HG03280 (cell line): ENCODE data around the gene SS18L1.

Experiments used
- ATAC-seq: cut with Tn5 transposase; IDR thresholded peaks from one replicate; pipeline ENCODE4 v1.9.1; 2021; ENCODE audit warnings: mild to moderate bottlenecking, moderate library complexity; ENCODE audit not compliant: unreplicated experiment

Gene SS18L1

GRCh38 chr20:62208795-62209755 is 65.5 kb downstream of the SS18L1 start:
- no peak for ATAC-seq

DNA sequence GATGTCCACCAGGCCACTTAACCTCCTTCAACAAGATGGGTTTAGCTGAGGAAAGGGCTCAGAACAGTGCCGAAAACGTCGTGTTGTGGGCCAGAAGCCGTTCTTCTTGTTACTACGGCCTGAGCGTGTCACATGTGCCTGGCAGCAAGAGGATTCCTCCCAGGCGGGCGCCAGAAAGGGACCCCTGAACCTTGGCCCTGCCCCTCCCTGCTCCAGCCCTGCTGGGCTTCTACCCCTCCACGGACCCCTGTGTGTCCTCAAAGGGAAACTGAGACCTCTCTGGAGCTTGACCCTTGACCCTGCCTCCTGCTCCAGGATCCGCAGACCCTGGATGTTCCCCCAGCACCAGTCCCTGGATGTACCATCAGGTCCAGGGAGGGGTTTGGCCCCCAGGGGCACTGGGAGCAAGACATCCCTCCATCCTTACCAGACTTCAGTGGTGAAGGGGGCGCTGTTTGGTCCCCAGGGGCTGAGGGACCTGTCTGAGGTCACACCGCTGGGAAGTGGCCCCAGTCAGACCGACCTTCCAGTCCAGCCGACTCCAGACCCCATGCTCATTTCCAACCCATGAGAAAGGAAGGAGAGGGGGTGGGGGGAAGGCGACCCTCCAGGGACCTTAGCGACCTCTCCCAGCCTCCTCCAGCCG is 66.4 kb downstream of the SS18L1 start:
- ATAC-seq: no peak

GRCh38 chr20:62210496-62210855 is 66.9 kb downstream of the SS18L1 start:
- ATAC-seq: no peak

- no peak for ATAC-seq
Observed at GRCh38 chr20:62211216-62211615, 67.6 kb downstream of the SS18L1 start.

DNA sequence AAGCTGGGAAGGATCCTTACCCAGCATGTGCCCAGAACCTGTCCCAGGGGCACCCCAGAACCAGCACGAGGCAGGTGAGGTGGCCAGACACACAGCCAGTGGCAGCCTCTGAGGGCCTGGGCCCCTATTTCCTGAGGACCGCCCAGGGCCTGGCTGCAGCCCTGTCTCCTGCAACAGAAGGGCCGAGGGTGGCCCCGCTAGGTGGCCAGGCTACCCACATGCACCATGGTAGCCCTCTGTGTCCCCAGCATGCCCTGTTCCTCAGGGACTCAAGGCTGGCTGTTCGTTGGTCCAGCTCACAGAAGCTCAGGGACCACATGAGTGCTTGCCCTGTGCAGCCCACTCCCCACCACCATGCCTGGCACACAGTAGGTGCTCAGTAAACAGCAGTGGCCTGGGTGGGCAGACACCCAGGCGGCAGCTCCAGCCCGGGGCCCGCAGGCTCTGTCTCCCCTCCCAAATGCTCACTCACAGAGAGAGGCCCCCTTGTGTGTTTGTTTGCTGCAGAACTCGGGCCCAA is 68.3 kb downstream of the SS18L1 start:
- ATAC-seq: no peak

DNA sequence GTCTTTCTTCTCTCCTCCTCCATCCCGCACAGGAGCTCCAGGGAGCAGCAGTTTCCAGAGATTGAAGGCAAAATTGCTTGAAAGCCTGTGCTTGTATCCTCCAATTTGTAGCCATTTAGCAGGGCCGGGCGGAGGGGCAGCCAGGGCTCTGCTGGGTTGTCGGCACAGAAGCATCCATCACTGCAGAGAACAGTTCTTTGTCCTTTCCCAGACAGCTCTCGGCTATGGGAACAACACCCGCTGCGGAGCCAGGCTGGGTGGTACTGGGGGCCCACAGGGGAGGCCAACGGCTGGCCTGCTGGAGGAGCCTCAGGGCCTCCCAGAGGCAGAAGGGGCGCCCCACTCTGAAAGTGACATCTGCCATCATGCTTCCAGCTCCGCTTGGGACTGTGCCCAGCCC is 68.7 kb downstream of the SS18L1 start:
- ATAC-seq: no peak

DNA sequence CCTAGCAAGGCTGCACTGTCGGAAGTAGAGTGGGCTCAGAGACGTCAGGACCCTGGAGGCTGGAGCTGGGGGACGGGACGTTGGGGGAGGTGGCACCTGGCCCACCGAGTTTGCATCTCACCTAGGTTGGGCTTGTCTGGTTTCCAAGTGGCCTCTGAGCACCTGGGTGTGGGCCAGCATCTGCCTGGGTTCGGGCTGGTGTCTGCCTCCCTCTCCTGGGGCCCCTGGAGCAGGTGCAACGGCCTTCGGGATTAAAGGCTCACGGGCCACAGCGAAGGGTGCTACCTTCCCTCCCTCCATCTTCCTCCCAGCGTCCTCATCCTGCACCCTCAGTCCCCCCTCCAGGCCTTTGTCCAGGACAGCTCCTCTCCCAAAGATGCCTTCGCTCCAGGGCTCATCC is 70.5 kb downstream of the SS18L1 start:
- no peak for ATAC-seq

DNA sequence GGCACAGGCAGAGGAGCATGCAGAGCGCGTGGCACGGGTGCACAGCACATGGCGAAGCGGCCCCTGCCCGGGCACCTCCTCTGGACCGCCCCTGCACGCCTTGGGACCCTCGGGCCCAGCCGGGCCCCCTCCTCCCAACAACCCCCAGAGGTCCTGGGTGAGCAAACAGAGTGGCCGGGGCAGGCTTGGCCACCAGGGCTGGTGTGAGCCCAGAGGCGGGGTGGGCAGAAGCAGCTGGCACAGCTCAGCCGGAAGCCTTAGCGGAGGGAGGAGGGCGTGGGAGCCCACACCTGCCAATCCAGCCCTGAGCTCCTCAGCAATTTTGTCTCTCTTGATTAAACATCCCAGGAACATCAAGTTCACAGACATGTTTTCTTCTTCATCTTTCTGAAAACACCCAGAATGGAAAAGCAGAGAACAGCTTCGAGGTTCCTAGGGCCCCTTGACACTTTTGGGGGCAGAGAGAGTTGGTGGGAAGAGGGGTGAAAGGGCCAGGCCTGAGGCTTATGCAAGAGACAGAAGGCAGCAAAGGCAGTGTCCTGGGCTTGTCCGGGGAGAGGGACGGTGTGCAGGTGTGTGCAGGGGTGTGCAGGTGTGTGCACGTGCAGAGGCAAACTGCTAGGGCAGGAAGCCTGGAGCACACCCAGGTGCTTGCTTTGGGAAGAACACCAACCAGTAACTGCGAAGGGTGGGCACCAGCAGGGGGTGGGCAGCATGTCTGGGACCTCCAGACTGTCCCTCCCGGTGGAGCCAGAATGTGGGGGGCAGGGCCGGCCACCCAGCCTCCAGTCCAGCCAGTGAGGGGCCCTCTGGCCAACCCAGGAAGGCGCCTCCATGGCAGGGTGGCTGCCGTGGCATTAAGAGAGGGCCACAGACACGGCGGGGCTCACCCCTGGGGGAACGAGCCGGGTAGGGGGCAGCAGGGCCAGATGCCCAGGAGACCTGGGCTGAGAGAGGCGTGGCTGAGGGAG is 71.7 kb downstream of the SS18L1 start:
- ATAC-seq: no peak

DNA sequence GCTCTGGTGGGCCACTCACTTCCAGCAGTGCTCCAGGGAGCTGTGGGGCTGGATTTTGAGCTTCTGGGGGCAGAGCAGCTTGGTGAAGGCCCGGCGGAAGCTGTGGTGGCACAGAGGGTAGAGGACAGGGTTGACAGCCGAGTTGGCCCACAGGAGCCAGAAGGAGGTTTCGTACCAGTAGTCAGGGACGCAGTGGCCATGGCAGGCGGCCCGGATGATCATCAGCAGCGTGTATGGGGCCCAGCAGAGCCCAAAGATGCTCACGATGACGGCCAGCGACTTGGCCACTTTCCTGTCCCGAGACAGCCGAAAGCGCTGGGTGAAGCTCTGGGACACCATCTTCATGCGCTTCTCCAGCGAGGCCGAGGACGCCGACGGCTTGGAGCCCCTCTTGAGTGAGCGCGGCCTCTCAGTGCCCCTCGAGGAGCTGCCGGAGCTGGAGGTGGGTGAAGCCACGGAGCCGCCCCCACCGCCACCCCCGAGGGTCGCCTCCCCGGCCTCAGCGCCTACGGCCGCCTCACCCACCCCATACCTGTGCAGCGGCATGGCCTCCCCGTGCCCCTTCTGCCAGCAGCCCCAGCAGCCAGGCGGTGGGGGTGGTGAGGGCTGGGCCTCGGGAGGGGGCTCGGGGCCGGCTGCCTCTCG is 72.5 kb downstream of the SS18L1 start:
- no peak for ATAC-seq

DNA sequence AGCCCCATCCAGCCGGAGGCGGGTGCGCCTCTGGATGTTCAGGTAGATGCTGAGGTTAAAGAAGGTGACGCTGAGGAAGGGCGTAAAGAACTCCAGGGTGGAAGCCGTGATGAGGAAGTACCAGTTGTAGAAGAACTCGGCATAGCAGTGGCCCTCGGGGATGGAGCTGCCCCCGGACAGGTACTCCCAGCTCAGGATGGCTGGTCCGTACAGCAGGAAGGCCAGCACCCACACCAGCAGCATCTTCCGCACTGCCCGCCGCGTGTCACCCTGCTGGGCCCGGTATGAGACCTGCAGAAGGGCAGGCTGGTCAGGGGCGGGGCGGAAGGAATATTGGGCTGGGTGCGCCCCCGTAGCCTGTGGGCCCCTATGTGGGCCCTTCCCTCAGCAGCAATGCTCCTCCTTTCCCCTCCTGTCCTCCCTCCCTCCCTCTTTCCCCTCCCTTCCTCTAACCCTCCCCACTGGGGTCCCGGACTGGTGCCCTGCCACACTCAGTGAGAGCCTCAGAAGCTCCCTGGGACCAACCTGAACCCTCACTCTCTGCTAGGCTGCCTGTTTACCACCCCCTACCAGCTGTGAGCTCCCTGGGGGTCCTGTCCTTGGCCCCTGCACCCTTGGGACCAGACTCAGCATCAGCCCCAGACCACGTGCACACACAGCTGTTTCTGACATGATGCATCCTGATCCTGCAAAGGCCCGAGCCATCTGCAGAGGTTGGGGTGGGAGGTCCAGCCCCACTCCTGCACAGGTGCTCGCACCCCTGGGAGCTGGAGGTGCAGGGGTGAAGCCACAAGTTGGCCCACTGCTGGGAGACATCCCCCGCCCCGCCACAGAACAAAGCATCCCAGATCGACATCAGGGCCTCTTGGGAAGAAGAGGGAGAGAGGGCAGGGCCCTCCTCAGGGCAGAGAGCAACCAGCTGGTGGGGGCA is 73.3 kb downstream of the SS18L1 start:
- ATAC-seq: no peak

DNA sequence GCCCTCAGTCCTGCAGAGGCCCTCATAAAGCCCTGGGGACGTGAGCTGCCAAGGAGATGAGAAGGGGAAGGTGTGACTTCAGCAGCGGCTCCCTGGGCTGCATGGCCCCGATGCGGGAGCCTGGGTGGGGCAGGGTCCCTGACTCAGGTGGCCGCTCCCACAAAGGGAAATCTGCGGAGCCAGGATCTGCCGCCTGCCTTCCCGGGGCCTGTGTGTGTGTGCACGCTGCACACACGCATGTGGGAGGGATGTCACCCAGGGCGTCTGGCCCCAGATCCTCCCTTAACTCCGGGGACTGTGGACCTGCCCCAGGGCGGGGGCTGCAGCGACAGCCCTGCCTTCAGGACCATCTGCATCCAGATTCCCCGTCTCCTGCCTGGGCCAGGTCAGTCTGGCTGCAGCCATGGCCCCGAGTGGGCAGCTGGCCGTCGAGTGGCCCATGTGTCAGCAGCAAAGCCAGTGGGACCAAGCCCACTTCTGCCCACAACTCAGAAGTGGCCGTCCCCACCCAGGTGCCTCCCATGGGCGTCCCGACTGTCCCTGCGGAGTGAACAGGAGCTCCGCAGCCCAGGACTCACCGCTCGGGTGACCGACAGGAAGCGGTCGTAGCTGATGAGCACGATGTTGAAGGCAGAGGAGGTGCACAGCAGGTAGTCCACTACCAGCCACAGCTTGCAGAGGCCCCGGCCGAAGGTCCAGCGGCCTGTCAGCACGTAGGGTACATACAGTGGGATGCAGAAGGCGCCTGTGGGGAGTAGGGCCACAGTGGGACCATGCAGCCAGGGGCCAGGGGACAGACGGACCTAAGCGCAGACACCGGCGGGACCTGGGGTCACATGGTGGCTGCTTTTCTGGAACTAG is 74.6 kb downstream of the SS18L1 start:
- ATAC-seq: no peak

- no peak for ATAC-seq
Observed at GRCh38 chr20:62219101-62219991, 75.8 kb downstream of the SS18L1 start.

- ATAC-seq: no peak
Observed at GRCh38 chr20:62219992-62220665, 76.6 kb downstream of the SS18L1 start, which contains the start of gene HRH3. HRH3 (minus strand) TSS chr20:62220278; CDS start chr20:62219970, 308 bp downstream.

GRCh38 chr20:62220666-62221568 is 77.3 kb downstream of the SS18L1 start:
- no peak for ATAC-seq

DNA sequence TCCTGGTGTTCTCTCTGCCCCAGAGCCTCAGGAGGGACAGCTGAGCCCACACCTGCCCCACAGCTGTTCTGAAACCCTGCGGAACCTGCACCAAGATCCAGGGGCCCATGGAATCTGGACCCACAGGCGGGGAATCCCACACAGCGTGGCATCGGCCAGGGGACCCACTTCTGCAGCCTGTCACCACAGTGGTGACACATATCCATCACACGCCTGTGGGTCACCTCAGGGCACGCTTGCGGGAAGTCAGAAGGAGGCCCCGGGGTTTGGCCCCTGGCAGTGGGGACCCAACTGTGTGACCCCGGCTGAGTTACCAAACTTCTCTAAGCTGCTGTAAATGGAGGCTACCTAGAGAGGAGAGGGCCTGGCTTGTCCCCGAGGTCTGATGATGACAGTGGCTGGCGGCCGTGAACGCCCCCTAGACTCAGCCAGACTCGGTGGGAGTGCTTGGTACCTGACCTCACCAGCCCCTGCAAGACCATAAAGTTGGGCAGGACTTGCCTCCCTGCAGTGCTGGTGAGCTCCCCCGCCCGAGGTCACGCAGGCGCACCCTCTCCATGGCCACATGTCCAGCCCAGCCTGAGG is 78.8 kb downstream of the SS18L1 start:
- ATAC-seq: no peak
